ENCODE results near the gene FITM1.

- TF ChIP-seq JUND (IDR thresholded peaks at IDR 0.05) (no peak), USF1 (IDR thresholded peaks at IDR 0.05; ENCODE audit: borderline replicate concordance, low read depth) (no peak), FOXM1 (IDR thresholded peaks at IDR 0.05; ENCODE audit: low read depth) (no peak), CTCF (IDR thresholded peaks at IDR 0.05) (no peak), REST (IDR thresholded peaks at IDR 0.05; ENCODE audit: low read depth, low read length) (no peak), MAX (IDR thresholded peaks at IDR 0.05; ENCODE audit: low read depth) (no peak), MXI1 (IDR thresholded peaks at IDR 0.05; ENCODE audit: low read depth, low read length) (no peak), SMC3 (IDR thresholded peaks at IDR 0.05; ENCODE audit: low read depth, low read length) (no peak), CHD2 (IDR thresholded peaks at IDR 0.05; ENCODE audit: low read length, partially characterized antibody) (no peak), SIN3A (IDR thresholded peaks at IDR 0.05; ENCODE audit: borderline replicate concordance, low read depth, low read length) (no peak), FOSL2 (IDR thresholded peaks at IDR 0.05; ENCODE audit: borderline replicate concordance, low read depth) (no peak), EP300 (IDR thresholded peaks at IDR 0.05; ENCODE audit: borderline replicate concordance in 1 of 2, low read depth in 1 of 2, low read length in 1 of 2) (no peak)
These were observed 26.9 kb downstream of the FITM1 start for GRCh38 chr14:24157331-24157730.

Measured in SK-N-SH (cell line).